ENCODE data around the gene EVA1A.

The EVA1A gene

DNA sequence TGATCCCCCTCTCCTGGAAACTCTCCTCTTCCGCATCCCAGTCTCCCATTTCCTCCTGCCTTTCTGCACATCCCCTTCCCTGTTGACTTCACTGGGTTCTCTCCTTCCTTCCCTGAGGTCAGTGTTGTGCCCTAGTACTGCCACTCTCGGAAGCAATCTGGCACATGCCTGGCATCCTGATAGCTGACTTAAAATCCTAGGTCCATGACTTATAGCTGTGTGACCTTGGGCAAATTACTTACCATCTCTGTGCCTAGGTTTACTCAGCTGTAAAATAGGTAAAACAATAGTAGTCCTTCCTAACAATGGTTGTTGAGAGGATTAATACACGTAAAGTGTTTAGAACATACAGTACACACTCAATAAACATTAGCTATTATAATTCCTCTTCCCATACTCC, 9.3 kb downstream of the EVA1A start:
- FAIRE-seq (no peak), DNase-seq (ENCODE audit: insufficient read length, low spot score) (no peak)
- no peak for TF ChIP-seq POLR2A (IDR thresholded peaks at IDR 0.05; ENCODE audit: low read depth, low read length)

DNA sequence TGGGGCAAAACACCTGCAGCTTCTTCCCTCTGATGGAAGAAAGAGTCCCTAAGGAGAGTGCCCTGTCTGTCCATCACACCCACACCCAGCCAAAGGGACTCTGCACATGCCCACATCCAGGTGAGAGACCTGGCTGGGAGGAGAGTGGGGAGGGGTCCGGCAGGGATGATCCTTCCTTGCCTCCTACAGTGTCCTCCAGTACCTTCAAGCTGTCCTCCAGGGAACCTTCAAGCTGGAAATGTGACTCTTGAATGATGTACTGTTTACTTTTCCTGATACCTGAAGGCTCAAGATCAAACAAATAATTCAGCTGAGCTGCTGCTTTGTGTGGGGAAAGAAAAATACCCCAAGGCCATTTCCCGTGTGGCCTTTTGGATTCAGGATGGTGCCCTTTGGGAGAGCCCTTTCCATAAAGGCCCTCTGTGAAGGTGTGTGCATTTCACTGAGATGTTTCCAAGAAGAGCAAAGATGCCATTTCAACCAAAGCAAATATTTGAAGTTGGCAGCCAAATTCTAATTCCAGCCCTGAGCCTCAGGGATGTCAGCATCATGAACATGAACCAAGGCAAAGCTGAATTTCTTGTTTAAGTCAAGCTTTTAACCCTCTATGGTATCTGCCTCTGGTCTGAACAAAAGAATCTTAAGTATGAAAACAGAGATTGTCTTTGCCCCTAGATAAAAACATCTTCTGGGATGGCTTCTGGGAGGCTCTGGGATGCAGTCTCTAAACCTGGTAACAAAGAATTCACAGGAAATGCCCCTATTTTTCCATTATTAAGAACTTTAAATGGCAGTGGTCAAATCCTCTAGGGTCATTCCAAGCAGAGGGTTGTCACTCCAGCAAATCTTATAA, 11.1 kb downstream of the EVA1A start:
- TF ChIP-seq POLR2A (IDR thresholded peaks at IDR 0.05; ENCODE audit: low read depth, low read length): no peak
- FAIRE-seq (no peak), DNase-seq (ENCODE audit: insufficient read length, low spot score) (no peak)

- no peak for TF ChIP-seq POLR2A (IDR thresholded peaks at IDR 0.05; ENCODE audit: low read depth, low read length)
- FAIRE-seq (no peak), DNase-seq (ENCODE audit: insufficient read length, low spot score) (no peak)
These were observed 12.6 kb downstream of the EVA1A start for GRCh38 chr2:75548036-75548573.

DNA sequence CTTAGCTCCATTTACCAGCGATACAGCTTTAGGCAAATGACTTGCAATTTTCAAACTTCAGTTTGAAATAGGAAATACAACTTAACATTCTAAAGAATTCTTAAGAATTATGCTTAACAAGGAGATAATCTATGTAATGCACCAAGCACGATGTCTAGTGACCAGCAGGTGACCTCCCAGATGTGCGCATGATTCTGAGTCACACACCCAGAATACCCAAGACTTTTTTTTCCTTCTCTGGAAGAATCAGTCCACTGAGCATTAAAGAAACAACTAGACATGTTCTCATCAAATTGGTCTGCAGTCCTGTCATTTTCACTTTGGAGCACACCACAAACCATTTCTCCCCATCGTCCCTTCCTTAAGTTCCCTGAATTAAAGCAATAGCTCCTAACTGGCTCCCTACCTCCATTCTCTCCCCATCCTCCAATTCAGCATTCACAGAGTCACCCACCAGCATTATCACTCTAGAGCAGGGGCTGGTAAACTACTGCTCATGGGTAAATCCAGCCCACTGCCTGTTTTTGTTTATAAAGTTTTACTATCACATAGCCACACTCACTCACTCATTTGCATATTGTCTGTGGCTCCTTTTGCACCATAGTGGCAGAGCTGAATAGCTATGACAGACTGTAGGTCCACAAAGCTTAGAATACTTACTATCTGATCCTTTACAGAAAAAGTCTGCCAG, 13.2 kb downstream of the EVA1A start:
- TF ChIP-seq POLR2A (IDR thresholded peaks at IDR 0.05; ENCODE audit: low read depth, low read length): no peak
- FAIRE-seq (peak; percentile 15), DNase-seq (ENCODE audit: insufficient read length, low spot score) (no peak)

GRCh38 chr2:75545922-75546321, 14.8 kb downstream of the EVA1A start:
- no peak for DNase-seq (ENCODE audit: insufficient read length, low spot score)
- FAIRE-seq: no peak
- TF ChIP-seq POLR2A (IDR thresholded peaks at IDR 0.05; ENCODE audit: low read depth, low read length): no peak

- FAIRE-seq: no peak
- TF ChIP-seq POLR2A (IDR thresholded peaks at IDR 0.05; ENCODE audit: low read depth, low read length): no peak
- no peak for DNase-seq (ENCODE audit: insufficient read length, low spot score)
These were observed 15.4 kb downstream of the EVA1A start for GRCh38 chr2:75545387-75545786.

DNA sequence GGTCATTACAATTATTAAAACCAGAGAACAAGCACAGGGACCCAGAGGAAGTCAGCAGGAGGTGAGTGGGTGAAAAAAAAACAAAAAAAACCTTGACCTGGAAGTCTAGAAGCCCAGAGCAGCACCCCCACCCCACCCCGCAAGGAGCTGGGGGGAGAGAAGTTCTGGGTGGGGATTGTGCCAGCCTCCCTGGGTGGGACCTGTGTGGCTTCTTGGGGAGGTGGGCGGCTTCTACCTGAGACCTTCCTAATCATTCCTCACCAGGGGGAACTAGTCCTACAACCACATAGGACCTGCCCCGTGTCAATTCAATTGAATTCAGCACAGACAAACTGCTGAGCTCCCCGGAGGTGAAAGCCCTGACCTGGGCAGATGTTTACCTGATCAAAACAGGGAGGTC, 17.3 kb downstream of the EVA1A start:
- no peak for TF ChIP-seq POLR2A (IDR thresholded peaks at IDR 0.05; ENCODE audit: low read depth, low read length)
- DNase-seq (ENCODE audit: insufficient read length, low spot score) (no peak), FAIRE-seq (no peak)

DNA sequence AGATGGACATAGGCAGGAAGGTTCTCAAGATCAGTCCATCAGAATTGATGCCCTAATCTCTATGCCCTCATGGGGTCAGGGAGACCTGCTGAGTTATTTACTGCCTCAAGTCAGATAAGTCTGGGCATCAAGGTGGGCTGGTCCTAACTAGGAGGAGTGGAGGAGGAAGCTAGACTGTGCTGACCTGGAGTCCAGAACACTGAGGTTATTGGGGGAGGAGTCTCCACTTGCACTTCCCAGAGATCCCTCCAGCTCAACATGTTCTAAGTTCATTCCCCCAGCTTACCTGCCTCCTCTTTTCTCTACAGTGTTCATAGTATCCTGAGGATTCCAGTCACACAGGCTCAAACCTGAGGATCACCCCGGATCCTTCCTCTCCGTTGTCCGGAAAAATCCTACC, 19.3 kb downstream of the EVA1A start:
- FAIRE-seq (no peak), DNase-seq (ENCODE audit: insufficient read length, low spot score) (no peak)
- no peak for TF ChIP-seq POLR2A (IDR thresholded peaks at IDR 0.05; ENCODE audit: low read depth, low read length)

GRCh38 chr2:75540994-75541393, 19.7 kb downstream of the EVA1A start:
- DNase-seq (ENCODE audit: insufficient read length, low spot score) (no peak), FAIRE-seq (no peak)
- no peak for TF ChIP-seq POLR2A (IDR thresholded peaks at IDR 0.05; ENCODE audit: low read depth, low read length)

- DNase-seq (ENCODE audit: insufficient read length, low spot score) (no peak), FAIRE-seq (no peak)
- no peak for TF ChIP-seq POLR2A (IDR thresholded peaks at IDR 0.05; ENCODE audit: low read depth, low read length)
These were observed 20.6 kb downstream of the EVA1A start for GRCh38 chr2:75539955-75540716.

DNA sequence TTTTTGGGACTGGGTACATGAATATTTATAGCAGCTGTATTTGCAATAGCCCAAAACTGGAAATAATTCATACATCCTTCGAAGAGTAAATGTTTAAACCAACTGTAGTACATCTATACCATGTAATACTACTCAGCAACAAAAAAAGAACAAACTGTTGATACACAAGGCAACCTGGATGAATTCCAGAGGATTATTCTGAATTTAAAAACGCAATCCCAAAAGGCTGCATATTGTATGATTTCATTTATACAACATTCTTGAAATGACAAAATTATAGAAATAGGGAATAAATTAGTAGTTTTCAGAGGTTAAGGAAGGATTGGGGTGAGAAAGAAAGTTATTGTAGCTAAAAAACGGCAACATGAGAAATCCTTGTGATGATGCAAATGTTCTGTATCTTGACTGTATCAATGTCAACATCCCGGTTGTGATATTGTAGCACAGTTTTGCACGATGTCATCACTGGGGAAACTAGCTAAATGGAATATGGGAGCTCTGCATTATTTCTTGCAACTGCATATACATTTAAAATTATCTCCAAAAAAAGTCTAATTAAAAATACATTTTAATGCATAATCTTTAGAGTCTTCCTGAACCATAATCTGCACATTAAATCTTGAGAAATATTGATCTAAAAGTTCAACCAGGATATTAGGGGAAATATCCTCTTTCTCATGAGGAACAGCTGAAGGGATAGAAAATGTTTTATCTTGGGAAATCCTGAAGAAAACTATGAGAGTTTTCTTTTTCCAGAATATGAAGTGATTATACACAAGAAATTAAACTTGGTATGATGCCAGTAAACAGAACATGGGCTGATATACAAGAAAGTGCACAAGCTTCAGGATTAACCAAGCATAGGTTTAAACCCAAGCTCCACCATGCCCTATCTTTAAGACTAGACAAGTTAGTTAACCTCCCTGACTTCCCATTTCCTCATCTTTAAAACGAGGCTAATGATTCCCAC, 21.9 kb downstream of the EVA1A start:
- no peak for FAIRE-seq
- DNase-seq (ENCODE audit: insufficient read length, low spot score): no peak
- no peak for TF ChIP-seq POLR2A (IDR thresholded peaks at IDR 0.05; ENCODE audit: low read depth, low read length)

GRCh38 chr2:75537658-75538057, 23.1 kb downstream of the EVA1A start:
- TF ChIP-seq POLR2A (IDR thresholded peaks at IDR 0.05; ENCODE audit: low read depth, low read length): no peak
- no peak for DNase-seq (ENCODE audit: insufficient read length, low spot score)
- no peak for FAIRE-seq

- no peak for TF ChIP-seq POLR2A (IDR thresholded peaks at IDR 0.05; ENCODE audit: low read depth, low read length)
- no peak for FAIRE-seq
These were observed 27.6 kb downstream of the EVA1A start for GRCh38 chr2:75533135-75533534.

More at GRCh38 chr2:75533135-75533534, 27.6 kb downstream of the EVA1A start:
- DNase-seq (ENCODE audit: insufficient read length, low spot score): no peak
